OCI-LY1 (cell line): ENCODE data around the gene CSTF2.

Experiments used
- H2AFZ ChIP-seq: fragments of 200-600 bp; sonication (generic), shearing (Covaris generic); 2 replicates; pipeline ENCODE4 v1.6.0; 2014; ENCODE audit warnings: antibody characterized with exemption, mild to moderate bottlenecking, low read length
- H3F3A ChIP-seq: fragments of 200-600 bp; sonication (generic), shearing (Covaris generic); 2 replicates; pipeline ENCODE4 v1.6.0; 2014; ENCODE audit warnings: mild to moderate bottlenecking, antibody characterized with exemption, low read length, moderate library complexity; ENCODE audit not compliant: insufficient read depth
- H3K27ac ChIP-seq: fragments of 200-600 bp; sonication (generic); 2 replicates; pipeline ENCODE4 v1.5.1; 2014; ENCODE audit warnings: low read length, mixed run types, mild to moderate bottlenecking, low read depth; ENCODE audit not compliant: poor library complexity, severe bottlenecking
- H3K27me3 ChIP-seq: fragments of 200-600 bp; sonication (generic); 2 replicates; pipeline ENCODE4 v1.6.0; 2014; ENCODE audit warnings: antibody characterized with exemption, mild to moderate bottlenecking, low read length, moderate library complexity; ENCODE audit not compliant: insufficient read depth
- H3K36me3 ChIP-seq: fragments of 200-600 bp; sonication (generic); 2 replicates; pipeline ENCODE4 v1.6.1; 2014; ENCODE audit warnings: mild to moderate bottlenecking, antibody characterized with exemption, low read length, moderate library complexity, mixed read lengths; ENCODE audit not compliant: insufficient read depth
- H3K4me1 ChIP-seq: fragments of 200-600 bp; sonication (generic); 2 replicates; pipeline ENCODE4 v1.5.1; 2014; ENCODE audit warnings: mild to moderate bottlenecking, low read length, moderate library complexity; ENCODE audit not compliant: insufficient read depth, severe bottlenecking
- H3K4me2 ChIP-seq: fragments of 200-600 bp; sonication (generic), shearing (Covaris generic); 2 replicates; pipeline ENCODE4 v1.6.1; 2014; ENCODE audit warnings: low read length
- H3K4me3 ChIP-seq: fragments of 200-600 bp; sonication (generic); 2 replicates; pipeline ENCODE4 v1.5.1; 2014; ENCODE audit warnings: low read length, low read depth, mild to moderate bottlenecking, mixed read lengths; ENCODE audit not compliant: poor library complexity, severe bottlenecking
- H3K79me2 ChIP-seq: fragments of 200-600 bp; shearing (Covaris generic); 2 replicates; pipeline ENCODE4 v1.6.1; 2016; ENCODE audit warnings: mixed run types, low read length, mixed read lengths; ENCODE audit not compliant: insufficient read depth
- H3K9ac ChIP-seq: fragments of 200-600 bp; sonication (generic), shearing (Covaris generic); 2 replicates; pipeline ENCODE4 v1.6.1; 2014; ENCODE audit warnings: mild to moderate bottlenecking, low read length, mixed read lengths
- H3K9me2 ChIP-seq: fragments of 200-600 bp; sonication (generic), shearing (Covaris generic); 2 replicates; pipeline ENCODE4 v1.6.1; 2014; ENCODE audit warnings: low read depth, mild to moderate bottlenecking, low read length, mixed read lengths
- H3K9me3 ChIP-seq: fragments of 200-600 bp; shearing (Covaris generic); 2 replicates; pipeline ENCODE4 v1.6.1; 2014; ENCODE audit warnings: low read length, mixed read lengths
- H4K20me1 ChIP-seq: fragments of 200-600 bp; sonication (generic), shearing (Covaris generic); 2 replicates; pipeline ENCODE4 v1.6.0; 2016; ENCODE audit warnings: mild to moderate bottlenecking, low read length; ENCODE audit not compliant: insufficient read depth
- CTCF ChIP-seq: fragments of 200-600 bp; sonication (generic), shearing (Covaris generic); IDR thresholded peaks from 2 replicates; pipeline ENCODE4 v1.5.1; 2017; ENCODE audit warnings: mild to moderate bottlenecking, antibody characterized with exemption, low read length, moderate library complexity, mixed read lengths
- EZH2 ChIP-seq: fragments of 200-600 bp; sonication (generic), shearing (Covaris generic); IDR thresholded peaks from 2 replicates; pipeline ENCODE4 v1.8.0; 2017; ENCODE audit warnings: borderline replicate concordance, mixed run types, mild to moderate bottlenecking, antibody characterized with exemption, low read length, moderate library complexity, mixed read lengths

Gene CSTF2

GRCh38 chrX:100871594-100872560 is 51.7 kb downstream of the CSTF2 start:
- Histone ChIP-seq H3K27ac (no peak overlapping the region), H3K79me2 (no peaks in the 10 kb centered on the region), H3K9ac (no peak overlapping the region), H3K27me3 (no peaks in the 10 kb centered on the region), H3K4me2 (no peak overlapping the region), H3K9me2 (no peaks in the 10 kb centered on the region), H3F3A (no peaks in the 10 kb centered on the region), H2AFZ (no peak overlapping the region), H3K4me3 (no peak overlapping the region), H3K36me3 (no peaks in the 10 kb centered on the region), H3K4me1 (no peaks in the 10 kb centered on the region), H4K20me1 (no peaks in the 10 kb centered on the region), H3K9me3 (no peaks in the 10 kb centered on the region)
- TF ChIP-seq EZH2, result no peak
- TF ChIP-seq CTCF, result no peak

GRCh38 chrX:100874325-100874724 is 54.1 kb downstream of the CSTF2 start, which contains the start of gene NOX1:
Gene NOX1, minus strand, starts transcription at chrX:100874359. Its CDS starts 220 bp downstream, at chrX:100874139.
- H3K9me2 ChIP-seq, result no peaks in the 10 kb centered on the region
- H3K36me3 ChIP-seq, result no peaks in the 10 kb centered on the region
- no peaks in the 10 kb centered on the region for H4K20me1 ChIP-seq
- H3K4me1 ChIP-seq, result no peaks in the 10 kb centered on the region
- H3K4me3 ChIP-seq, result no peak within 1 kb of the TSS
- no peaks in the 10 kb centered on the region for H3F3A ChIP-seq
- H3K9ac ChIP-seq, result no peak within 1 kb of the TSS
- no peak within 1 kb of the TSS for H3K4me2 ChIP-seq
- no peaks in the 10 kb centered on the region for H3K27me3 ChIP-seq
- no peaks in the 10 kb centered on the region for H3K9me3 ChIP-seq
- no peak within 1 kb of the TSS for H2AFZ ChIP-seq
- no peaks in the 10 kb centered on the region for H3K79me2 ChIP-seq
- H3K27ac ChIP-seq, result no peak within 1 kb of the TSS
- no peak for TF ChIP-seq CTCF
- TF ChIP-seq EZH2, result no peak

DNA sequence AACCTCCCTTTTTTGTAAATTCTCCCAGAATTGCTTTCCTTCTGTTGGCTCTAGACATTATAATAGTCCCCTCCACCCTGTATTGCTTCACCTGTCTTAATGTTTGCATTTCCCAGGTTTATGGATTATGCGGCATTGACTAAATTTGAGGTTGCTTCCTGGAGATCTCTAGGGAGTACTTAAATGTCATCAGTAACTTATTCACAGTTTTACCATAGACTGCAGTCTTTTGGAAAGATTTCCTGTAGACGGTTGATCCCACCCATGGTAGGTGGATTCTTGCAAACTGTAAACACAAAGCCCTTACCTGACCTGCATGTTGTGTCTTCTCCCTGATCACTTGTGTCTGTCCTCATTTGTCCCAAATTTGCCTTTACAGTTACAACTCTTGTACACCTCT is 60.2 kb downstream of the CSTF2 start:
- TF ChIP-seq EZH2 (no peak), CTCF (no peak)
- Histone ChIP-seq H3K27ac (no peak overlapping the region), H3K9me3 (no peaks in the 10 kb centered on the region), H3K9me2 (no peaks in the 10 kb centered on the region), H3K36me3 (no peaks in the 10 kb centered on the region), H3K4me3 (no peak overlapping the region), H3K27me3 (no peaks in the 10 kb centered on the region), H4K20me1 (no peaks in the 10 kb centered on the region), H2AFZ (no peak overlapping the region), H3F3A (no peaks in the 10 kb centered on the region), H3K4me2 (no peak overlapping the region), H3K79me2 (no peaks in the 10 kb centered on the region), H3K9ac (no peak overlapping the region), H3K4me1 (peaks cover 12% of the 10 kb centered on the region)
